ENCODE measurements around the gene CADPS. TPM values are rescaled to one million over a fixed set of nuclear protein-coding genes. Genes with fewer than 3 reads are reported as not detected.

CADPS gene
- total RNA-seq (2022; extraction: Qiagen RNA extraction) = not detected in 5 replicates

GRCh38 chr3:62874711-62875557 is at the start of gene CADPS:
CADPS (minus strand) TSS chr3:62875416; CDS start chr3:62875029, 387 bp downstream.

GRCh38 chr3:62373215-62373614 is 502.0 kb downstream of the CADPS start, which contains the start of gene FEZF2:
FEZF2 (minus strand) TSS chr3:62373550; CDS start chr3:62372868, 682 bp downstream.

Data from A549 treated with Hydrocortisone at 1 μM for 4 hours (cell line).